ENCODE measurements around the gene PRKN.
"Not testable (repeated sequence)": the region's sequence is repeated elsewhere in the genome, so short reads cannot be mapped to it uniquely, and the experiment has no call there.

Gene PRKN

DNA sequence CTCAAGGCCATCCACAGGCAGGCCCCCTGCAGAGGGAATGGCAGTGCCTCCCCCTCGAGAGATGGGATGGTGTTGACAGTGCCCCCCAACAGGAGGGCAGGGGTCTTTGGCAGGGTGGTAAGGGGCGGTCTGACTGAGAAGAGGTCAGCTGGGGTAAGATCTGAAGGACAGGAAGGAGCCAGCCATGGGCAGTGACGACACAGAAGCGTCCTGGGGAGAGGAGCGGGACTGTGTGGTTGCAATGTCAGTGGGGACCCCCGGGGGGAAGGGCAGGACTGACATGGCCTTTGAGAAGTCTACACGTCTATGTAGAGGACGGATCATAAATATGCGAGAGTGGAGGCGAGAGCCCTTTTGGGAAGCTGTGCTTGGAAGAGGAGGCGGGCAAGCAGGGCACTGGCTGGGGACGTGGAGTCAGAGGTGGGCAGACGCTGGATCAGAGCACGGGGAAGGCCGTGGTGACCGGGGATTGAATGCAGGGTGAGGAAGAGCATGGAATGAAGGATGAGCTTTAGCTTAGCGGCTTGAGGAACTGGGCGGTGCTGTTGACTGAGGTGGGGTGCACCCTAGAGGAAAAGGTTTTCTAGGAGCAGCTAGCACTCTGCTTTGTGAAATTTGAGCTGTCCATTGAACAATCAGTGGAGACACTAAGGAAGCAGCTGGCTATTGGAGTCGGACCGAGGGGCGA lies 1371.3 kb downstream of the PRKN start:
- FAIRE-seq = no peak

DNA sequence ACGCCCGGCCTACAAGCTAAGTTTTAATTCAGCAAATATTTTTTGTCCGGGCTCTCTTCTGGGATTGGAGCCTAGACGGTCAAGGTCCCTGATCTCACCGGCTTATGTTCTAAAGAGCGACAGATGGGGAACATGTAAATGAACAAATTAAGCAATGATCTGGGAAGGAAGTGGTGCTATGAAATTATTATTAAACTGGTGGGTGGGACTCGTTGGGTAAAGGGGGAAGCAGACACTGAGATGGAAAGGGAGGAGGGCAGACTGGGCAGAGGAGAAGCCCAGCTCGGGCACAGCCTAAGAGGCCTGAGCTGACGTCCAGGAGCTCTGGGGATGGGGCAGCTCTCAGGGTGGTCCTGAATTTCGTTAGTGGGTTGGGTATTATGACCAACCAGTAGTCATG lies 1371.9 kb downstream of the PRKN start:
- no peak for FAIRE-seq

DNA sequence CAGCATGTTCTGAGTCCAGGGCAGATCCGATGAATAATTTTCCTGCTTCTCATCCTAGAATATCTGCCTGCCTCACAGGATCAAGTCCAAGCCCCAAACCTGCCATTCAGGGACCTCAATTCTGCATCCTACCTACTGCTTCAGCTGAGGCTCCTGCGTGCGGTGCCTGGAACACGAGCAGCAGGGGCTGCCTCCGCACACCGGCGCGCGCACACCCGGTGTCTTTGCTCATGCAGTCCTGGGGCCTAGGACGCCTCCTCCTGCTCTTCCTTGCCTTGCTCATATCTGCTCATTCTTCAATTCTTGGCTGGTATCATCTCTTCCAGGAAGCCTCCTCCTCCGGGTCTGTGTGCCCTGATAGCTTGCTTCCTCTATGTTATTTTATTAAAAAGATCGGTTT lies 1372.6 kb downstream of the PRKN start:
- FAIRE-seq = no peak

DNA sequence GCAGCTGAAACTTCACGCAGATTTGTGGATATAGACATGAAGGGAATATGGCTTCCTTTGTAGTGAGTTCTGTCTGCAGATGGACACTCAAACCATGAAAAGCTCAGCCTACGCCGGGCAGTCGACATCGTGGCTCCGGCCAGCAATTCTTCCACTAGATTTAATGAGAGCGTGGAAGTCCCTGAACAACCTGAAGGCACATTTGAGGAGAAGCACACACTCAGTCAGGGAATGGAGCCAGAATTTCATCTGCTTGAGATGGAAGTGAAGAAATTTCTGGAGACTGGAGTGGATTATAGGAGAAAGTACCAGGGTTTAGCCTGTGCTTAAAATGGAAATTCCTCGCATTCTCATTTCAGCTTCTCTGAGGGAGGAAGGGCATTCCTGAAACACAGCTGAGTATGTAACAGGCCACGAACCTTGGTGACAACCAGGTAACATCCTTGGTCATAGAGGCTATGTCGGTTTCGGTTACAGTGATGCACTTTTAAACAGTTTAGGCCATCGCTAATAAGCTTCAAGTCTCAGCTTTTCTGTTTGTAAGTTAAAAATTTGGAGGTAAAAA lies 1373.2 kb downstream of the PRKN start:
- no peak for FAIRE-seq

DNA sequence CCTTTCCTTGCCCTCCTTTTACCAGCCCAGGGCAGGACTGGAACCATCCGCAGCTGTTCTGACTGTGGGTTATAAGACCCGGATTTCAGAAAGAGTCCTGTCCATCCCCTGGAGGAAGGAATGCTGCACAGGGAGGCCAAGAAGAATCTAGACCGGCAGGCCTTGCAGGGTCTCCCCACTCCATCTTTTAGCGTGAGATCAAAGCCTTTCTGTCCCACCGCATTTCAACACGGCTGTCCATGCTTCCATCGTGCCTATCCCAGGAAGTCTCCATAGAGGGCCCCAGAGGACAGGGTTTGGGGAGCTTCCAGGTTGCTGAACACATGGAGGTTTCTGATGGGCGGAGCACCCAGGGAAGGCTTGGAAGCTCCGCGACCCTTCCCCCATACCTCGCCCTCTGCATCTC lies 1374.4 kb downstream of the PRKN start:
- no peak for FAIRE-seq

DNA sequence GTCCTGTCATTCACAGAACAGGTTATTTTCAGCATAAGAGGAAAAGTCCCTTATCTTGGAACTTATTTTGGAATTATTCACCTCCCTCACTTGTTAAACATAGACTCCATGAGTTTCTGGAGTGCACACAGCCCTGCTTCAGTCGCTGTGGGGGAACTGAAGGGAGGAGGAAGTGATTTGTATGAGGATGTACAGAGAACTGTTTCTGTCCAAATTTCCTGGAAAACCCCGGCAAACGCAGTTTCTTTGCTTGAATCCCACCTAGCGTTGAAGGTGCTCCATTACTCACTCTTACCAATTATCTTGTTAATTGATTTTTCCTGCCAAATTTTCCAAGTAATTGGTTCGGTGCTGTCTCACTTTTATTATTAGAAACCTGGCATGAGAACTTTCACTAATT lies 1375.7 kb downstream of the PRKN start:
- FAIRE-seq = no peak

DNA sequence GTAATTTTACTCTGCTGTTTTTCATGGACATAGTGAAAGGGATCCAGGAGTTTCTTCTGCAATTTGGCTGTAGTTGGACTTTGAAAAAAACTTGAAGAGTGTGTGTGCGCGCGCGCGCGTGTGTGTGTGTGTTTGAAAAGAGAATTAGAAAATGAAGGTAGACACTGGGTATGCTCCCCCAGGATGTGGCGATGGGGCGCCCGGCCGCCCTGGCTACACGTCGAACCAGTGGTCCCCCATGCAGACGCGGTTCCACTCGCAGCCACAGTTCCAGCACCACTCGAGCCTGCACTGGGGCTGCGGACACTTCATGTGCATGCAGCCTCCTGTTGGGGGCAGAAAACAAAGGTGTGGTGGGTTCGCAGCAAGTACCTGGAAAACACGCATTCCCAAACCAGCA lies 1377.7 kb downstream of the PRKN start:
- no peak for FAIRE-seq

DNA sequence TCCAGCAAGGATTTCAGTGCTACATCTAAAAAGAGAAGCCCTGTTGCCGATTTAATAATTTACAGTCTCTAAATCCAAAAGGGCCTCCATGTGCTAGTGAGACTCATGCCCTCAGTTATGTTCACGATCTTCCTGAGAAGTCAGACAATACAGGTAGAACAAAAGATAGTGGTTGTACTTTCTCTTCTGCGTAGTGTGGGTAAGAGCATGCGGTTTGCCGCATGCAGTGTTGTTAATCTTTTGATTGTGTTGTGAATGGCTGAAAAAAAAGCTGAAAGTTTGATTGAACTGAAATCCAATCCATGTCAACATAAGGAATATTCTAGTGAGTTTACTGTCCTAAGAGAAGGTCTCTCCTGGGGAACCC lies 1379.0 kb downstream of the PRKN start:
- no peak for FAIRE-seq

DNA sequence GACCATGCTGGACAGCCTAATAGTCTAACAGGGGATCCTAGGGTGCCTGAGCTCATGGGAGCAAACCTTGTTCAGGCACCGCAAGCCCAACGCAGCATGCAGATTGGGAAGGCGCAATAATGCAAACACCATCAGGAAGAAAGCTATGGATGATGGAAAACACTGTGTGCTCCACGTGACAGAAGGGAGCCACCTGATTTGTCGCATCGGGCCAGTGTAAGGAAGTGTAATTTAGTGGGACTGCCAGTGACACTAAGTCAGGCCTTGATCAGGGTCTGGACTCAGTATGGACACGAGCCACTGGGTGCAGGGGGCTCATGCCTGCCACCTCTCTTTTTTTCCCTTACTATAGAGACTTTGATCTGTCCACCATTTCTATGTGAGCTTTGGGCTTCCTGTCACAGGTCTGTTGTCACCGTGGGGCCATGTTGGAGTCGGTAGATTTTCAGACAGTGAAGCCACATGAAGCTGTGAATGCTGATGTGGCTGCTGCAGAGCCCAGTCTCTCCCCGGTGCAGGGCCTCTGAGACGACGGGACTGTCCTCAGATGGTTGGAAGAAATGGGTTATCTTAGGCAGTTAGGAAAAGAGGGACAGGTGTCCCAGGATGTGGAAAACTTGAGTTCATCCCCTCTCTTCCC lies 1379.5 kb downstream of the PRKN start:
- no peak for FAIRE-seq

DNA sequence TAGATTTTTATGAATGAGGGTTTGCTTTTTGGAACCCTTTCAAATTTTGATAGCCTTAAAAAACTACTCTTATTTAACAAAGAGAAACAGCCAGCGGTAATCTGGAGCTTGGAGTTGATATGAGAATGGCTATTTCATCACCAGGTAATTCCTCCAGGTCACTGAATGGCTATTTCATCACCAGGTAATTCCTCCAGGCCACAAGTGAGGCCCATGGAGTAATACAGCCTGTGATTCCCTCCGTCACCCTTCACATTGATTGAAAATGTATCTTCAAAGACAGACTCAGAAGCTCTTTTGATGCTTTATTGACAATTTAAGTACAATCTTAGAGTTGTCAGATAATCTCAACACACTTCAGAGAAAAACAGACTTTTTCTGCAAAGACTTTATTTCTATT lies 1380.4 kb downstream of the PRKN start:
- FAIRE-seq = no peak

DNA sequence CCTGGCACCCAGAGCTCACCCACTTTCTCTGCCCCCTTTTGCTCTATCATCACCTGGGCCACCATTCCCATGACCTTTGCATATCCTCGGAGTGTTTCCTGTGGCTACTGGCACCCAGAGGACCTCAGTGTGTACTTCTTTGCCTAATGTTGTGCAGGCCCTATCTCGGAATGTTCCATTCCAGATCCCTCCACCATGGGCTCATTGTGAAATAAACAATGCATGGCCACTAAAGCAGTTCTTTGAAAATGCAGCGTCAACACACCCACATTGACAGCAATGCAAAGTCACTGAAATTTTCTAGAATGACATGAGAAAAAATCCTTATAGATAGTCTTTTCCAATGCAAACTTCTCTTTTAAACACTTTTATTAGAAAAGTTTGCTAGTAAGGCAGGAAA lies 1380.8 kb downstream of the PRKN start:
- FAIRE-seq = no peak

DNA sequence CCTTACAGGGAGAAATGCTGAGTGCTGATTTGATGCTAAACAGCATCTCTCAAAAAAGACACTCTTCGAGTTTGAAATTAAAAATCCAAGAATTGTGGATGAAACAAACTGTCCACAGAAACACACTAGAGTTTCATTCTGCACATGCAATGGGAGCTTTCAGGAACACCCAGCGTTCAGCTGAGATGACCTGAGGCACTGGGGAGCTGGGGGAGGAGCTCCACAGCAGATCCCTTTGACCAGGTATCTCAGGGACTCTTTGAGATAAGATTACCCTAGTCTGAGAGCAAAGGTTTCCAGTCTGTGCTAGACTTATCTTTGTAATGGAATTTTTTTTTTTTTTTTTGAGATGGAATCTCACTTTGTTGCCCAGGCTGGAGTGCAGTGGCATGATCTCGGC lies 1382.9 kb downstream of the PRKN start:
- no peak for FAIRE-seq

DNA sequence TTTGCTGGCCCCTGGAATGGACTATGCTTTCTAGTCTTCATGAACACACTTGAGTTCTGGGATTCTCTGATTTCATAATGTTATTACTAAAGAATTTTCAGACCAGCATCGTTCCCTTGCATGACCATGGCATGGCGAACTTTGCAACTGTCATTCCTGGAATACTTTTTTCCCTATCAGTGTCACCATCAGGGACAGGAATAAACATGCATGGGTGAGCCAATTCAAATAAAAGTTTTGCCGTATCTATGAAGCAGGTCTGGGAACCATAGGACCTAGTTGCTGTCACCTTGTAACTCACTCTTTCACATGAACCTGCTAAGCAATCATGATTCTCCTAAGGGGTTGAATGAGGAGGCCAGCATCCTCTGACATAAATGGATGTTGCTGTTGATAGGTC lies 1385.5 kb downstream of the PRKN start:
- FAIRE-seq = no peak

DNA sequence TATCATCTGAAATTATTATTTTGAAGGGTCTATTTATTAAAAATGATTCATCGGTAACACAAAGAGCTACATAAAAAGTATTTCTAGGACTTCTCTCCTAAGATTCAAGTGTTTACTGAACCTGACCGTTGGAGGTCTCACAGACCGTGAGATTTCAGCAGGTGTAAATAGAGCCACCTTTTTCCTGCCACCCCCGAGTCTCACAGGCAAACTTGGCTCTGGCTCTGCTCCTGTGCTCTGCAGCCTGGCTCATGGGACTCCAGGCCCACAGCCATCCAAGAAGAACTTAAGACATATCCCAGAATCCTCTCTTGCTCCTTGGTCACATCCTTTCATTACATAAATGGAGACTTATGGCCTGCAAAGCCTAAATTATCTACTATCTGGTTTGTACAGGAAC lies 1385.9 kb downstream of the PRKN start:
- FAIRE-seq = no peak

DNA sequence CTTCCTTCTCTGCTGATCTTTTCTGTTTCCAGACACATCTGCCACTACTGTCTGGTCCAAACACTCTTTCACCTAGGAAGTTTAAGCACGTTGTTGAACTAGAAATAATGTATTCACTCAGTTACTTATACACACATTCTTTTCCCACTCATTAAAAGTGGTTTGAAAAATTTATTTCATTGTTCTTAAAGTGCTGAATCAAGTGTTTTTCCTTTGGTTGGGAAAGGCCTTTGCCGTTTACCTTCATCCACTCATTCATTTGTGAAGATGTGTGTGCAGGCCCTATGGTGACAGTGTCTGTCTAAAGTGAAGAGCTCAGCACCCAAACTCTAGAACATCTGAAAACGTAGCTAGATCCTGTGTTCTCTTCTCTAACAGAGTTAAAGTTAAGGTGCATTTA lies 1389.6 kb downstream of the PRKN start:
- no peak for FAIRE-seq

DNA sequence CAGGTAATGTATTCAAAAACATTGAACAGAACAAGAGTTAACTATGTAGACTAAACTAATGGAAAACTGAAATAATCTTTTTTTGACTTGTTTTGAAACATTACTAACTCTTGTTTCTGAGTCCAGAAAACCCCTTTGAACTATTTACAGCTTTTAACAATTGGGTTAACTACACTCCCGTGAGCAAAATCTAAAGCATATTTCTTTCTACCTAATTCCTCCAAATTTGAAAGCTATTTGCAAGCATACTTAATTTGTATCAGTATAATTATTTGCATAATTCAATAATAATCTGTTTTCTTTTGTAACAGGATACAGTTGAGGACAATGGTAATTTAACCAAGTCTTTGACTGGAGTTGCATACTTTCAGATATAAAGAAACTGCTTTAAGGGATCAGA lies 1391.1 kb downstream of the PRKN start:
- FAIRE-seq = no peak

DNA sequence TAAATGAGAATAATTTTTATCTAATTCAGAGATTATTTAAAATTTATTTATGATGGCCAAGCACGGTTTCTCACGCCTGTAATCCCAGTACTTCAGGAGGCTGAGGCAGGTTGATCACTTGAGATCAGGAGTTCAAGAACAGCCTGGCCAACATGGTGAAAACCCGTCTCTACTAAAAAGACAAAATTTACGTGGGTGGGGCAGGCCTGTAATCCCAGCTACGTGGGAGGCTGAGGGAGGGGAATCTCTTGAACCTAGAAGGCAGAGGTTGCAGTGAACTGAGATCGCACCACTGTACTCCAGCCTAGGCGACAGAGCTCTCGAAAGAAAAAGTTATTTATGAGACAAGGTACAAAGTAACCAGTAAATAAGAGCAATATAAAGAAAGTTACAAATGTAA lies 1394.2 kb downstream of the PRKN start:
- FAIRE-seq = no peak

DNA sequence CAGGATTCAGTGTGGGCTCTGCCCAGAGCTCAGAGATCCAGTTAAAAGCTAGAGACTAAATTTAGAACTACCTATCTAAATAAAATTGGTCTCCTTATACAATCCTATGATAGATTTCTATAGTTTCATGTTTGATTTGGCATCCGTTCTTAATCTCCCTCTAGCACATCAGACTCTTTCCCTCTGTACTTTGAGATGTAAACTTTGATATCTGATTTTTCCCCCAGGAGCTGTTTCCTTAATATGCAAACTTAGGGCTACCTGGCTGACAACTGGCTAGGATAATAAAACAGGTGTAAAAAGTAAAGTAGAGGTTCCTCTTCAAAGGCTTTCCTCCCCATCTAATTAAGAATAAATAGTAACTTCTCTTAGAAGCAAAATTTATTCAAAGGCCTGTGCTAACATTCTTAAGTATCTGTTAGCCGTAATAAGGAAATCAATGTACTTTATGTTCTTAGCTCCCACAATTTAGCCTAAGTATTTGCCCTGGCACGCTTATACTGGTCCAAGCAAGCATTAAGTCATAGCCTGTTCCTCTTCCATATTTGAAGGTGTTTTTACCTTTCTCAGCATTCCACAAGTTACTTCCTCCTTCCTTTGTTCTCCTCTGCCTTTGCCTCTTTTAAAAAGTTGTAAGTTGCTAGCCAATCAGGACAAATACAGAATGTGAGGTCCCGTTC lies 1396.0 kb downstream of the PRKN start:
- FAIRE-seq = not testable (repeated sequence)

DNA sequence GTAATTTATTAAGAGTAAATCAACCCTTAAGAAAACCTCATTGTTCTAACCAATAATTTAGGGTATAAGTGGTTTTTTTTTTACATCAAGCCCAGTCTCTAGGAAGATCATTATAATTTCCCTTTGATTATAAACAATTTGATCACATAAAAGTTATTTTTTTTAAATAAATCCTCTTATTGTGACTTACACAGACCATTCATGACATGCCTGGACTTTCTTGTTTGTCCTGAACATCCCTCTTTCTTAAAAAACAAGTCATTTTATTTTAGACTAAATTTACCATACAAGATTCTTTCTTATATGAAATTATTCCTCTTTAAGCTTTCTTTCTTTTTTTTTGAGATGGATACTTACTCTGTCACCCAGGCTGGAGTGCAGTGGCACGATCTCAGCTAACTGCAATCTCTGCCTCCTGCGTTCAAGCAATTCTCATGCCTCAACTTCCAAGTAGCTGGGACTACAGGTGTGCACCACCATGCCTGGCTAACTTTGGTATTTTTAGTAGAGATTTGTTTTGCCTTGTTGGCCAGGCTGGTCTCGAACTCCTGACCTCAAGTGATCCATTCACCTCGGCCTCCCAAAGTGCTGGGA lies 1400.1 kb downstream of the PRKN start:
- peak; percentile 71 for FAIRE-seq

DNA sequence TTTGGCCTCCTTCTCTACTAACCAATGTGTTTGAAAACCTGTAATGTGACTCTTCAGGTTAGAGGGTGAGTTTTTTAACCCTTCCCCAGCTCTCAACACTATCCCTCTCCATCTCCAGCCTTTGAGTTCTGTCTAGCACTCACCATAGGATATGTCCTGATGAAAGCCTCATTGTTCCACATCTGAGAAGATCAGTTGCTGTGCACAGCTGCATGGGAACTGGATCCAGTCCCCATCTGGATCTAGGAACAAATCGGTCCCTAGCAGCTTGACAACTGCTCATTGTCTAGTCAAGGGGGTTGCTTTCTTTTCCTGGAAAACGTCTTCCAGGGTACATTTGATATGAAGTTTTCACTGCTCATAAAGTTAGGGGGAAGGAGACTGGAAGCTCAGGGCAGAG lies 1408.3 kb downstream of the PRKN start:
- FAIRE-seq = no peak

DNA sequence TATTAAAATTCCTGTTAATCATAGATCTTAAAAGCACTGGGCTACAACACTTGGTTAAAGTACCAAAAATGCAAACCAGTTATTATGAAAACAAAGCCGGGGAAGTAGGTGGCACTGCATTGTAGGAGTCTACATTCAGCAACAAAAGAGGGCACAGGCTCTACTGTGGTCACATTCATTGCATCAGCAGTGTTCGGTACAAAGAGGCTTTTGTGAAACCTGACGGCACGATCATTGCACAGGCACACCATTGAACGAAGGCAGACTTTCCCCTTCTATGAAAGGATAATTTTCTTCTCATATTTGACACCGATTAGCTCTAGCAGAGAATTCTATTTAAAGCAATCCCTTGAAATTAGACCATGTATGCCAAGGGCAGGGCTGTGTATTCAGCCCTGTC lies 1409.1 kb downstream of the PRKN start:
- no peak for FAIRE-seq

DNA sequence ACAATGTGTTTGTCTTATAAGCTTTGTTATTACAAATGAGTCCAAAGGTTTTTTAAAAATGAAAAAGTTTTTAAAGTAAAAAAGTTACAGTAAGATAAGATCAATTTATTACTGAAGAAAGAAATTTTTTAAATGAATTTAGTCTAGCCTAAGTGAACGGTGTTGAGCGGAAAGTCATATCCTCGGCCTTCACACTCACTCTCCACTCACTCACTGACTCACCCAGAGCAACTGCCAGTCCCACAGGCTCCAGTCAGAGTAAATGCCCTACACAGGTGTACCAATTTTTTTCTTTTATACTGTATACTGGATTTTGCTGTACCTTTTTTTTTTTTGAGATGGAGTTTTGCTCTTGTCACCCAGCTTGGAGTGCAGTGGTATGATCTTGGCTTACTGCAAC lies 1411.0 kb downstream of the PRKN start:
- no peak for FAIRE-seq

DNA sequence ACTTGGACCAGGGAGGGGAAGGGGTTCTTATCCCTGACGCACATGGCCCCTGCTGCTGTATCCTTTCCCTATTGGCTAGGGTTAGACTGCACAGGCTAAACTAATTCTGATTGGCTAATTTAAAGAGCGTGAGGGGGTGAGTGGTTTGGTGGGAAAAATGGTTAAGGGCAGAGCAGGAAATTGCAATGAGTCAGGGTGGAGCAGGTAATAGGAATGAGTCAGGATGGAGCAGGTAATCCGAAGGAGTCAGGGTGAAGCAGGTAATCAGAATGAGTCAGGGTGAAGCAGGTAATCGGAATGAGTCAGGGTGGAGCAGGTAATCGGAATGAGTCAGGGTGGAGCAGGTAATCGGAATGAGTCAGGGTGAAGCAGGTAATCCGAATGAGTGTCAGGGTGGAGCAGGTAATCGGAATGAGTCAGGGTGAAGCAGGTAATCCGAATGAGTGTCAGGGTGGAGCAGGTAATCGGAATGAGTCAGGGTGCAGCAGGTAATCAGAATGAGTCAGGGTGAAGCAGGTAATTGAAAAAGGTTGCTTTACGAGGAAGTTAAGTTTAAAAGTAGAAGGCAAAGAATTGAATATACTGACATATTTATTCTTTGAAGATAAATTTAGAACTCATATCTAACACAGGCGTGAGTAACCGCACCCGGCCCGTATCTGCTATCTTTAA lies 1412.2 kb downstream of the PRKN start:
- FAIRE-seq = not testable (repeated sequence)

All from TTC549 (cell line).